Measurements from ENCODE around the gene FTO.

FTO gene

DNA sequence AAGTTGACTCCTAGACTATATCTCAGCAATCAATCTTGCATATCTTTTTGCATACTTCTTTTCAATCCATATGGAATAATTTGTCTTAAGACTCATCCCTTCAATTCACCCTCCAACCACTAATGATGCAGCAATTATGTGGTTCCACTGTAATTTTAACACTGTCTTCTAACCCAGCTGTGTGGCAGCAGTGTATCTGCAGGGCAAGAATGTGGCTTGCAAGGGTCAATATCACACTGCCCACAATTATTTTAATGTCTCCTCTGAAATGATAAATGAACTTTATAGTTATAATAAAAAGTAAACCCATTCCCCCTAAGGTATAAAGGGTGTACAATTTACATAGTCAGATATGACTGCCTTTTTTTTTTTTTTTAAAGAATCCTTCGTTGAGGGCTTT, 48.6 kb downstream of the FTO start:
- H3K36me3 ChIP-seq (ENCODE audit: insufficient read depth), result no peaks in the 10 kb centered on the region
- H2AFZ ChIP-seq (ENCODE audit: low read depth), result no peak overlapping the region
- no peak overlapping the region for H3K4me2 ChIP-seq
- no peak overlapping the region for H3K27ac ChIP-seq
- H3K79me2 ChIP-seq (ENCODE audit: insufficient read depth, low read depth), result 0 out of 2 replicates have a peak, but pooled peaks cover 4% of the 10 kb centered on the region
- no peaks in the 10 kb centered on the region for H4K20me1 ChIP-seq (ENCODE audit: insufficient read depth)
- TF ChIP-seq, protein P1, sequence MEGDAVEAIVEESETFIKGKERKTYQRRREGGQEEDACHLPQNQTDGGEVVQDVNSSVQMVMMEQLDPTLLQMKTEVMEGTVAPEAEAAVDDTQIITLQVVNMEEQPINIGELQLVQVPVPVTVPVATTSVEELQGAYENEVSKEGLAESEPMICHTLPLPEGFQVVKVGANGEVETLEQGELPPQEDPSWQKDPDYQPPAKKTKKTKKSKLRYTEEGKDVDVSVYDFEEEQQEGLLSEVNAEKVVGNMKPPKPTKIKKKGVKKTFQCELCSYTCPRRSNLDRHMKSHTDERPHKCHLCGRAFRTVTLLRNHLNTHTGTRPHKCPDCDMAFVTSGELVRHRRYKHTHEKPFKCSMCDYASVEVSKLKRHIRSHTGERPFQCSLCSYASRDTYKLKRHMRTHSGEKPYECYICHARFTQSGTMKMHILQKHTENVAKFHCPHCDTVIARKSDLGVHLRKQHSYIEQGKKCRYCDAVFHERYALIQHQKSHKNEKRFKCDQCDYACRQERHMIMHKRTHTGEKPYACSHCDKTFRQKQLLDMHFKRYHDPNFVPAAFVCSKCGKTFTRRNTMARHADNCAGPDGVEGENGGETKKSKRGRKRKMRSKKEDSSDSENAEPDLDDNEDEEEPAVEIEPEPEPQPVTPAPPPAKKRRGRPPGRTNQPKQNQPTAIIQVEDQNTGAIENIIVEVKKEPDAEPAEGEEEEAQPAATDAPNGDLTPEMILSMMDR (conservative IDR thresholded peaks at IDR 0.05; ENCODE audit: low read depth, low read length), result no peak
- no peak overlapping the region for H3K4me3 ChIP-seq (IDR thresholded peaks at IDR 0.05; ENCODE audit: insufficient read depth, low read depth, low read length)
- no peaks in the 10 kb centered on the region for H3K27me3 ChIP-seq (ENCODE audit: insufficient read depth, low read depth)
- no peaks in the 10 kb centered on the region for H3K4me1 ChIP-seq (ENCODE audit: low read depth, poor library complexity, severe bottlenecking)
- no peak overlapping the region for H3K9ac ChIP-seq

GRCh38 chr16:53753431-53753830, 49.5 kb downstream of the FTO start:
- Histone ChIP-seq H3K4me2 (no peak overlapping the region), H3K4me3 (IDR thresholded peaks at IDR 0.05; ENCODE audit: insufficient read depth, low read depth, low read length) (no peak overlapping the region), H3K4me1 (ENCODE audit: low read depth, poor library complexity, severe bottlenecking) (no peaks in the 10 kb centered on the region), H4K20me1 (ENCODE audit: insufficient read depth) (no peaks in the 10 kb centered on the region), H3K9ac (no peak overlapping the region), H3K79me2 (ENCODE audit: insufficient read depth, low read depth) (no peaks in the 10 kb centered on the region), H2AFZ (ENCODE audit: low read depth) (no peak overlapping the region), H3K27me3 (ENCODE audit: insufficient read depth, low read depth) (no peaks in the 10 kb centered on the region), H3K36me3 (ENCODE audit: insufficient read depth) (no peaks in the 10 kb centered on the region), H3K27ac (no peak overlapping the region)
- TF ChIP-seq, protein P1 (conservative IDR thresholded peaks at IDR 0.05; ENCODE audit: low read depth, low read length), result no peak

DNA sequence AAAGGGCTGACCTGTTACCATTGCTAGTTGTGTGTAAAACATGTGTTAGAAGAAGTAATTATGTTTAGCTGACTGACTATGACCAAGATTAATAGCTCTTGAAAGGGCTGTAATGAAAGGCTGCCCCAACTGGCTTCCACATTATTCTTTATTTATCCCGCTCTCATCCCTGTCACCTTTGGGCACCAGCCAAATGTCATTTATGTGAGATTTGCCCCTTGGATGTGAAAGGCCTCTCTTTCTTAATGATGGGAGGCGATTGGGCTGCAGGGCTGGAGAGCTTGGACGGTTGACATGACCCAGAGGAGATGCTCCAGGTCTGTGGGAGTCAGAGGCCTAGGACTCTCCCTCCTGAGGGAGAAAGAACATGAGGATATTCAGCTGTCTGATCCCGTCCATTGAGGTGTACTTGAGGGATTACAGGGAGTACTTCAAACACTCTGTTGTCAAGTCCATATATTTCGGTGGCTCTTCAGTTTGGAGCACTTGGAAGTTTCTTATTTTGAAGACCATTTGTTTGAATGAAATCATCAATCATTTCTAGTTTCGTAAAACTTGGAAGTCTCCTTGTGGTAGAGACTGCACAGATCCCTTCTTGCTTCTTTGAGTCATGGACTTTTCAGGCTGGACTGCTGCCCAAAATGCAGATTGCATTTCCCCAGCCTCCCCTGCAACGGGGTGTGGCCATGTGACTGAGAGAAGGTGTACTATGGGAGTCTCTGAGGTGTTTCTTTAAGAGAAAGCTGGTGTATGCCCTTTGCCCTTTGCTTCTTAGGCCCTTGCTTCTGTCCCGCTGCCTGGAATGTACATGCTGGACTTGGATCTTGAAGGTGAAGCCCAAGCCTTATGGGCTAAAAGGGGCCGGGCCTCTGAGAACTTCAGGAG, 51.3 kb downstream of the FTO start:
- Histone ChIP-seq H2AFZ (ENCODE audit: low read depth) (no peak overlapping the region), H3K36me3 (ENCODE audit: insufficient read depth) (no peaks in the 10 kb centered on the region), H4K20me1 (ENCODE audit: insufficient read depth) (no peaks in the 10 kb centered on the region), H3K79me2 (ENCODE audit: insufficient read depth, low read depth) (no peaks in the 10 kb centered on the region), H3K27ac (no peak overlapping the region), H3K4me3 (IDR thresholded peaks at IDR 0.05; ENCODE audit: insufficient read depth, low read depth, low read length) (no peak overlapping the region), H3K4me2 (no peak overlapping the region), H3K27me3 (ENCODE audit: insufficient read depth, low read depth) (no peaks in the 10 kb centered on the region), H3K9ac (no peak overlapping the region), H3K4me1 (ENCODE audit: low read depth, poor library complexity, severe bottlenecking) (no peaks in the 10 kb centered on the region)
- TF ChIP-seq, protein P1 (conservative IDR thresholded peaks at IDR 0.05; ENCODE audit: low read depth, low read length), result no peak

DNA sequence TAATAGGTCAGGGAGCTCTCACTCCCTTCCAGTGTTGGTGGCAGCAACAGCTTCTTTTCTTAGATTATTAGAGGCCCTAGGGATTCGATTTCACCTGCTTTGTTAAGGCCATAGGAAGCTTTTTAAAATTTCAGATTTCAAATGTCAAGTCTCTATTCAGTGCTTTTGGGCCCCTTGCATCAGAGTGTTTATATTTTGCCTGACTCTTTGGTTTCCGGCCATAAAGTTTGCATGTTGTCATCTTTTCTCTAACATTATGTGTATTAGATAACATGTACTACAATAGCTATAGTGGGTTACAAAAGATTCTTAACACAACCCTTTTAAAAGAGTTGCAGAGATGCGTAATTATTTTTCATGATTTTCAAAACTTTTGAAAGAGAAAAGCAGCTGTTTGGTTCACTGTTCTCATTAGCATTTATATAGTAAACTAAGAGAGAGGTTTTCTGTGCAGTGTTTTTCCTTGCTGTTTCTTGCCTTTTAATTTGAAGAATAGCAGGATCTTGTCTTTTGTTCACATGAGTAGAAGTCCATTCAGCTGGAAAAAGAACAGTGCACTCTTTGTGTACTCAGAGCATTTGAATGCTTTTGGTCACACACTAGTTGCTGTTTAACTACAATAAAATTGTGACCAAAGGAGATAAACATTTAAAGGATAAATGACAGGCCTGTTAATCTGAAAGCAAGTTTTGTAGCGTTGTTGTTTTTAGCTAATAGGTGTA, 52.5 kb downstream of the FTO start:
- TF ChIP-seq, protein P1 (conservative IDR thresholded peaks at IDR 0.05; ENCODE audit: low read depth, low read length), result no peak
- H3K79me2 ChIP-seq (ENCODE audit: insufficient read depth, low read depth), result no peaks in the 10 kb centered on the region
- H3K27ac ChIP-seq, result no peak overlapping the region
- H2AFZ ChIP-seq (ENCODE audit: low read depth), result no peak overlapping the region
- no peak overlapping the region for H3K4me3 ChIP-seq (IDR thresholded peaks at IDR 0.05; ENCODE audit: insufficient read depth, low read depth, low read length)
- no peaks in the 10 kb centered on the region for H3K4me1 ChIP-seq (ENCODE audit: low read depth, poor library complexity, severe bottlenecking)
- H4K20me1 ChIP-seq (ENCODE audit: insufficient read depth), result no peaks in the 10 kb centered on the region
- H3K9ac ChIP-seq, result no peak overlapping the region
- no peaks in the 10 kb centered on the region for H3K27me3 ChIP-seq (ENCODE audit: insufficient read depth, low read depth)
- no peak overlapping the region for H3K4me2 ChIP-seq
- no peaks in the 10 kb centered on the region for H3K36me3 ChIP-seq (ENCODE audit: insufficient read depth)
